ENCODE results near the gene ARHGEF2. TPM values are rescaled to one million over a fixed set of nuclear protein-coding genes. Genes with fewer than 3 reads are reported as not detected.
A peak's percentile ranks its signal among the peaks of the same experiment; 100 is the strongest.
"Not testable (repeated sequence)": the region's sequence is repeated elsewhere in the genome, so short reads cannot be mapped to it uniquely, and the experiment has no call there.

Gene ARHGEF2
- total and polyA plus RNA-seq, 2 donors (not counting 1 experiment from before 2014, with no cell fraction given), result 103 to 276 TPM

GRCh38 chr1:155932081-155932480 lies 46.3 kb downstream of the ARHGEF2 start:
- Histone ChIP-seq H3K79me2 (ENCODE audit: control insufficient read depth, insufficient read depth, low read length) (peaks cover 51% of the 10 kb centered on the region), H3K4me3 (replicated peaks in 1 of 4; ENCODE audit: control extremely low read depth in 1 of 4, insufficient read depth in 1 of 4, low read depth in 3 of 4, low read length in 4 of 4) (peak overlapping the region in 3 of 4 experiments; percentile 94 to 98 (median 96)), H3K4me2 (ENCODE audit: extremely low read depth, insufficient read depth, low read length) (peak overlapping the region; percentile 84), H3K9ac (ENCODE audit: insufficient read depth, low read length) (no peak overlapping the region), H3K27ac (ENCODE audit: insufficient read depth, low read length) (no peak overlapping the region), H3K36me3 (ENCODE audit: control insufficient read depth, insufficient read depth, low read length) (peaks cover 5% of the 10 kb centered on the region), H3K27me3 (ENCODE audit: control insufficient read depth, insufficient read depth, low read length) (no peaks in the 10 kb centered on the region), H3K4me1 (ENCODE audit: control insufficient read depth, extremely low read depth, insufficient read depth, low read length) (peaks cover 12% of the 10 kb centered on the region), H4K20me1 (ENCODE audit: control insufficient read depth, extremely low read depth, insufficient read depth, low read length) (no peaks in the 10 kb centered on the region), H3K9me3 (ENCODE audit: control insufficient read depth, insufficient read depth, low read depth, low read length) (no peaks in the 10 kb centered on the region), H2AFZ (ENCODE audit: low read length) (no peak overlapping the region)
- TF ChIP-seq EZH2 (IDR thresholded peaks at IDR 0.05; ENCODE audit: low read length, missing control alignments) (no peak), CTCF (conservative IDR thresholded peaks at IDR 0.05 in 1 of 2, IDR thresholded peaks at IDR 0.05 in 1 of 2; ENCODE audit: low read depth in 1 of 2, low read length in 2 of 2) (no peak)
- no peak for DNase-seq (ENCODE audit: low read depth in 2 of 2)

GRCh38 chr1:155931332-155932038 lies 46.9 kb downstream of the ARHGEF2 start:
- Histone ChIP-seq H3K27me3 (ENCODE audit: control insufficient read depth, insufficient read depth, low read length) (no peaks in the 10 kb centered on the region), H3K4me3 (replicated peaks in 1 of 4; ENCODE audit: control extremely low read depth in 1 of 4, insufficient read depth in 1 of 4, low read depth in 3 of 4, low read length in 4 of 4) (peak overlapping the region; percentile 18 to 94 (median 24)), H3K27ac (ENCODE audit: insufficient read depth, low read length) (no peak overlapping the region), H4K20me1 (ENCODE audit: control insufficient read depth, extremely low read depth, insufficient read depth, low read length) (no peaks in the 10 kb centered on the region), H3K4me2 (ENCODE audit: extremely low read depth, insufficient read depth, low read length) (peak overlapping the region; percentile 84), H3K9ac (ENCODE audit: insufficient read depth, low read length) (no peak overlapping the region), H2AFZ (ENCODE audit: low read length) (no peak overlapping the region), H3K4me1 (ENCODE audit: control insufficient read depth, extremely low read depth, insufficient read depth, low read length) (peaks cover 12% of the 10 kb centered on the region), H3K36me3 (ENCODE audit: control insufficient read depth, insufficient read depth, low read length) (peaks cover 11% of the 10 kb centered on the region), H3K79me2 (ENCODE audit: control insufficient read depth, insufficient read depth, low read length) (peaks cover 55% of the 10 kb centered on the region), H3K9me3 (ENCODE audit: control insufficient read depth, insufficient read depth, low read depth, low read length) (no peaks in the 10 kb centered on the region)
- peak in 1 of 2 donors; percentile 55 for DNase-seq (ENCODE audit: low read depth in 2 of 2)
- TF ChIP-seq EZH2 (IDR thresholded peaks at IDR 0.05; ENCODE audit: low read length, missing control alignments), result no peak
- no peak for TF ChIP-seq CTCF (conservative IDR thresholded peaks at IDR 0.05 in 1 of 2, IDR thresholded peaks at IDR 0.05 in 1 of 2; ENCODE audit: low read depth in 1 of 2, low read length in 2 of 2)

- not testable (repeated sequence) for H4K20me1 ChIP-seq (ENCODE audit: control insufficient read depth, extremely low read depth, insufficient read depth, low read length); H3K9ac ChIP-seq (ENCODE audit: insufficient read depth, low read length); H3K9me3 ChIP-seq (ENCODE audit: control insufficient read depth, insufficient read depth, low read depth, low read length); DNase-seq (ENCODE audit: low read depth in 2 of 2); H3K27me3 ChIP-seq (ENCODE audit: control insufficient read depth, insufficient read depth, low read length); H3K27ac ChIP-seq (ENCODE audit: insufficient read depth, low read length); H2AFZ ChIP-seq (ENCODE audit: low read length)
- Histone ChIP-seq H3K4me2 (ENCODE audit: extremely low read depth, insufficient read depth, low read length) (peak overlapping the region; percentile 84), H3K4me1 (ENCODE audit: control insufficient read depth, extremely low read depth, insufficient read depth, low read length) (peaks cover 12% of the 10 kb centered on the region), H3K4me3 (replicated peaks in 1 of 4; ENCODE audit: control extremely low read depth in 1 of 4, insufficient read depth in 1 of 4, low read depth in 3 of 4, low read length in 4 of 4) (peak overlapping the region in 1 of 4 experiments; percentile 28), H3K36me3 (ENCODE audit: control insufficient read depth, insufficient read depth, low read length) (peaks cover 16% of the 10 kb centered on the region), H3K79me2 (ENCODE audit: control insufficient read depth, insufficient read depth, low read length) (peaks cover 55% of the 10 kb centered on the region)
Observed at GRCh38 chr1:155930725-155931124, 47.6 kb downstream of the ARHGEF2 start.

Data from fibroblast of lung (primary cell).